Left forelimb (tissue), 1 donor: ENCODE results near the gene SBF2.
"Not testable (repeated sequence)": the region's sequence is repeated elsewhere in the genome, so short reads cannot be mapped to it uniquely, and the experiment has no call there.

Source experiments
- DNase-seq: peaks from one replicate; pipeline ENCODE4 v3.0.0-alpha.2; 2018; ENCODE audit warnings: low spot score

SBF2 gene

DNA sequence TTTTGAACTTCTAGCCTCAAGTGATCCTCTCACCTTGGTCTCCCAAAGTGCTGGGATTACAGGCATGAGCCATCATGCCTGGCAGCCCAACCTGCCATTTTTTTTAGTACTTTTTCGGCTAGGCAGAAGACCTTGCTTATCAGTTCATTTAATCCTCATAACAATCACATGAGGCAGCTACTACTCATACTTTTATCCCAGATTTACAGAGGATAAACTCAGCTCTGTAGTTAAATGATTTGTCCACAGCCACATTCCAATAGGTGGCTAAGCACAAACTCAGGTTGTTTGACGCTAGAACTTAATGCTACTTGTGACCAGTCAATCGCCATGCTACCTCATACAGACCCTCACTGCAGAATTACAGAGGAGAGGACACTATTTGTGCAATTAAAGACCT lies 28.1 kb downstream of the SBF2 start:
- DNase-seq, result no peak

DNA sequence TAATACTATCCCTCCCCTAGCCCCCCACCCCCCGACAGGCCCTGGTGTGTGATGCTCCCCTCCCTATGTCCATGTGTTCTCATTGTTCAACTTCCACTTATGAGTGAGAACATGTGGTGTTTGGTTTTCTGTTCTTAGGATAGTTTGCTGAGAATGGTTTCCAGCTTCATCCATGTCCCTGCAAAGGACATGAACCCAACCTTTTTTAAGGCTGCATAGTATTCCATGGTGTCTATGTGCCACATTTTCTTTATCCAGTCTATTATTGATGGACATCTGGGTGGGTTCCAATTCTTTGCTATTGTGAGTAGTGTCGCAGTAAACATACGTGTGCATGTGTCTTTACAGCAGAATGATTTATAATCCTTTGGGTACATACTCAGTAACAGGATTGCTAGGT lies 29.3 kb downstream of the SBF2 start:
- DNase-seq, result not testable (repeated sequence)

- no peak for DNase-seq
Measured at GRCh38 chr11:10263929-10264328, 30.1 kb downstream of the SBF2 start.

DNA sequence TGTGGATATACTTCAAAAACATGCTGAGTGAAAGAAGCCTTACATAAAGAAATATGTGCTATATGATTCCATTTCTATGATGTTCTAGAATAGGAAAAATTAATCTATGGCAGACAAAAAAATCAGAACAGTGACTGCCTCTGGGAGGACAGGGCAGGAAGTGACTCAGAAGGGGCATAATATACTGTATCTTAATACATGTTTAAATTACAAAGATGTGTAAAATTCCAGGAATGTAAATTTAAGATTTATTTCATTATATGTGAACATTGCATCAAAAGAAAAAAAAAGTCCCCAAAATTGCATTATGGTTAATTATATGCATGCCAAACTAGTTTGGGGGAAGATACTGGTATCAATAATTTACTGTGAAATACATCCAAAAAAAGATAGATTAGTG lies 32.2 kb downstream of the SBF2 start:
- no peak for DNase-seq

- no peak for DNase-seq
Measured at GRCh38 chr11:10257478-10257877, 36.5 kb downstream of the SBF2 start.

DNA sequence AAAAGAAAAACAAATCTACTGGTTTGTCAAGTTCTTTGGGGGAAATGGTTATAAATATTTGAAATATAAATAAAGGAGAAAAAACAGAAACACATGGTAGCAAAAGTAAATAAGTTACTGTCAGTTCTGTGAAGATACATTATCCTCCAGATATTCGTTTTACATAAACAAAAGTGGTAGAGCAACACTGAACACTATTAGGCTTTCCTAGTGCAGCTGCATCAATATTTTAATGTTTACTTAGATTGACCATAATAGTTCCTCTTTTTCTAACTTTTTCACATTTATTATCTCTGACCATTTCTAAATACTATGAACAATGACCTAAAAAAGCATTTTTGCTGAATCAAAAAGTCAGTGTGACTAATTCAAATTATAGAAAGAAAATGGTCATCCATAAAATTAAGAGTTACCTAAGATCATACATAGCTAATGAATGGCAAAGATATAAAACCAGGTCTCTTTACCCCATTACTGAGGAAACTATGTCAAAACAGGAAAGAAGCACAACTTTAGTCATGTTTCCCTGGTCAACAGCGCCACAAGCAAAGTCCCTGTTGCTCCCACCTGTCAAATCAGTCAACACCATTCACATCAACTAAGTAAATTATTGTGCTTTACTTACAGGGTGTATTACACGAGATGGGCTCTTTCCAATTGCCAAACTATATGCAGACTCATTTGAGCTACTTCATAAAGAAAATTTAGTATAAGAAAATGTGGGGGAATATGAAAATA lies 38.5 kb downstream of the SBF2 start:
- DNase-seq, result no peak

DNA sequence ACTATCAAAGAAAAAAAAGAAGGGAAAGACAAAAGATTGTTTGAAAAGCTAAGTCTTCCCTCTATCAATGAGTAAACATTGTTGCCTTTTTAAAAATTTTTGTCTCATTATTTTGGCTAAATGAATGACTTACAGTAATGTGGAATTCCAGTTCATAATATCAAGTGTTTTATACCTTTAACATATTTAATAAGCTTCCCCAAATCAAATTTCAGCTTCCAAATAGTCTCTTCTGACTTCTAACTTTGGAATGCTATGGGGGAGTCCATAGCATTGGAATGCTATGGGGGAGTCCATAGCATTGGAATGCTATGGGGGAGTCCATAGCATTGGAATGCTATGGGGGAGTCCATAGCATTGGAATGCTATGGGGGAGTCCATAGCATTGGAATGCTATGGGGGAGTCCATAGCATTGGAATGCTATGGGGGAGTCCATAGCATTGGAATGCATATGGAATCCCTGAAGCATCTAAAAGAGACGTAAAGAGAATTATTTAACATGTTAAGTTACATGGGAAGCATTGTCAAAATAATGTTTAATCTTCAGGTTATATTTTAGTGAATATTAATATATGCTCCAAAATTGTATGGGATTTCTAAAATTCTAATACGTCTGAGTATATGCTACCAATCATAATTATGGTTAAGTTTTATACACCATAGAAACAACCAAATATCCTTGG lies 44.4 kb downstream of the SBF2 start:
- DNase-seq, result not testable (repeated sequence)

GRCh38 chr11:10247011-10247410 lies 47.0 kb downstream of the SBF2 start:
- no peak for DNase-seq

DNA sequence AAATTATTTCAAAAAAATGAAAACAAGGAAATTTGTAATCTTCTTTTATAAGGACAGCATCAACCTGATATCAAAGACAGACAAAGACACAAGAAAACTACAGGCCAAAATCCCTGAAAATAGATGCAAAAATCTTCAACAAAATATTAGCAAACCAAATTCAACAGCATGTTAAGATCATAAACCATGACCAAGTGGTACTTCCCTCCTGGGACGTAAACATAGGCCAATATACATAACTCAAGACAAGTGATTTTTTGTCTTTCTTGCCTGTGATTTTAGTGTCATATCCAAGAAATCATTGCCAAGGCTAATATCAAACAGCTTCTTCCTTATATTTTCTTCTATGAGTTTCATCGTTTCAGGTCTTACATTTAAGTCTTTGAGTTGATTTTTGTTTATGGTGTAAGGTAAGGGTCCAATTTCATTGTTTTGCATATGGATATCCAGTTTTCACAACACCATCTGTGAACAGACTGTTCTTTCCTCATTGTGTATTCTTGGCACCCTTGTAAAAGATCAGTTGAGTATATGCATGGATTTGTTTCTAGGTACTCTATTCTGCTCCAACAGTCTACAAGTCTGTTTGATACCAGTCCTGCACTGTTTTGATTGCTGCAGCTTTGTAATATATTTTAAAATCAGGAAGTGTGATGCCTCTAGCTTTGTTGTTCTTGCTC lies 50.0 kb downstream of the SBF2 start:
- no peak for DNase-seq

- no peak for DNase-seq
Measured at GRCh38 chr11:10236840-10237239, 57.2 kb downstream of the SBF2 start.

DNA sequence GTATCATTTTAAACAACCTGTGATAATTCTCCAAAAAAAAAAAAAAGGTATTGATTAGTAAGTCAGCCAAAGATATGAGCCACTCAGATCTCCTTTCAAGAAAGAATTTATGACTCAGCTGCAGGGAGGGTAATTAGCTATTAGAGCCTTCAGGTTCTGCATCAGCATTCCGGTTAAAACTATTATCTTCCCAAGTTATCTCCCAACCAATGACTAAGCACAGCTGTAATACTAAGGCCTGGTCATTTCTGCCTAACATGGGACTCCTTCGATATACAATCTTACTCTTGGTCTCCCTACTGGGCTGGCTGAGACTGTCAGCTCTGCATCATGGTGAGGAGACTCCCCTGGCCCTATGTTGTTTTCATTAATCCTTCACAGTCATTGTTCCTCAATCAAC lies 60.4 kb downstream of the SBF2 start:
- no peak for DNase-seq

- no peak for DNase-seq
Measured at GRCh38 chr11:10232756-10233155, 61.3 kb downstream of the SBF2 start.

- DNase-seq, result not testable (repeated sequence)
Measured at GRCh38 chr11:10231803-10232202, 62.2 kb downstream of the SBF2 start.

- DNase-seq, result no peak
Measured at GRCh38 chr11:10225553-10225952, 68.5 kb downstream of the SBF2 start.

- DNase-seq, result no peak
Measured at GRCh38 chr11:10222399-10222798, 71.6 kb downstream of the SBF2 start.

GRCh38 chr11:10221342-10221741 lies 72.7 kb downstream of the SBF2 start:
- no peak for DNase-seq

- DNase-seq, result no peak
Measured at GRCh38 chr11:10211470-10211869, 82.5 kb downstream of the SBF2 start.

GRCh38 chr11:10209326-10209725 lies 84.7 kb downstream of the SBF2 start:
- DNase-seq, result no peak

GRCh38 chr11:10208131-10208575 lies 85.9 kb downstream of the SBF2 start:
- no peak for DNase-seq

GRCh38 chr11:10205928-10206327 lies 88.1 kb downstream of the SBF2 start:
- DNase-seq, result no peak

DNA sequence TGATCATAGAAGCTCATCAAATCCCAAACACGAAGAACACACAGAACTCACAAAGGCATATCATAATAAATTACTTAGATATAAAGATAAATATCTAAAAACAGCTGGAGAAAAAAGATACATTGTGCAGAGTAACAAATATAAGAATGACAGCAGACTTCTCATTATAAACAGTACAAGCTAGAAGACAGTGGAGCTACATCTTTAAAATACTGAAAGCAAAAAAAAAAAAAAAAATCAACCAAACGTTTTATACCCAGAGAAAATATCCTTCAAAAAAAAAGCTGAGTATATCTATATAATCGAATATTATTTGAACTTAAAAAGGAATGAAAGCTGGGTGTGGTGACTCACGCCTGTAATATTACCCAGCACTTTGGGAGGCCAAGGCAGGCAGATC lies 90.0 kb downstream of the SBF2 start:
- no peak for DNase-seq

GRCh38 chr11:10201343-10201742 lies 92.7 kb downstream of the SBF2 start:
- no peak for DNase-seq

GRCh38 chr11:10197091-10197490 lies 96.9 kb downstream of the SBF2 start:
- no peak for DNase-seq
